Lower lobe of right lung (tissue), 2 donors: ENCODE data around the gene ERP27. TPM values are rescaled to one million over a fixed set of nuclear protein-coding genes. Genes with fewer than 3 reads are reported as not detected.

Experiments used
- ATAC-seq, 2 donors: fragments of 200-7000 bp; cut with Tn5 transposase; one replicate each; pipeline ENCODE4 v1.9.1; 2020 to 2022; ENCODE audit warnings: mild to moderate bottlenecking in 2 of 2, moderate library complexity in 2 of 2
- DNase-seq: peaks from one replicate; pipeline ENCODE4 v3.0.0-alpha.2; 2020
- H3K27ac ChIP-seq: fragments of 200-600 bp; one replicate; pipeline ENCODE4 v1.8.0; 2022
- H3K27me3 ChIP-seq: fragments of 200-600 bp; one replicate; pipeline ENCODE4 v1.8.0; 2022; ENCODE audit warnings: low read depth
- H3K36me3 ChIP-seq: fragments of 200-600 bp; one replicate; pipeline ENCODE4 v1.8.0; 2022; ENCODE audit warnings: mild to moderate bottlenecking
- H3K4me1 ChIP-seq: fragments of 200-600 bp; one replicate; pipeline ENCODE4 v1.8.0; 2022
- H3K4me3 ChIP-seq: fragments of 200-600 bp; one replicate; pipeline ENCODE4 v1.8.0; 2022; ENCODE audit warnings: mild to moderate bottlenecking
- H3K9me3 ChIP-seq: fragments of 200-600 bp; one replicate; pipeline ENCODE4 v1.8.0; 2022
- CTCF ChIP-seq: fragments of 200-600 bp; IDR thresholded peaks from one replicate; pipeline ENCODE4 v1.8.0; 2022; ENCODE audit warnings: antibody characterized with exemption, mild to moderate bottlenecking
- intact Hi-C: fragments of 100-400 bp; cut with DNase I; formaldehyde crosslinking; loops from one replicate; pipeline ENCODE4 v1.11.0; 2022
- total RNA-seq: library from RNA; stranded (reverse); fragmentation: NEBNext Ultra II Directional; extraction: Animal tissue kit (Norgen Biotek cat#: 25700); gene quantifications from one replicate; pipeline ENCODE4 v1.2.1, GENCODE V29; 2021
- donor health status: DM: no; HTN: yes; CAD: no; lungs with severe emphysema.

Gene ERP27
- total RNA-seq, 1 donor from 2014 or later: 16.2 TPM

- no peaks in the 10 kb centered on the region for H3K4me1 ChIP-seq
- TF ChIP-seq CTCF: no peak
- intact Hi-C loops: no loop called here
- no peaks in the 10 kb centered on the region for H3K36me3 ChIP-seq
- H3K27ac ChIP-seq: no peak overlapping the region
- H3K27me3 ChIP-seq: no peaks in the 10 kb centered on the region
- H3K9me3 ChIP-seq: no peaks in the 10 kb centered on the region
- H3K4me3 ChIP-seq: no peak overlapping the region
- DNase-seq: no peak
- ATAC-seq: no peak
Observed at GRCh38 chr12:14871247-14871646, 67.1 kb downstream of the ERP27 start.

DNA sequence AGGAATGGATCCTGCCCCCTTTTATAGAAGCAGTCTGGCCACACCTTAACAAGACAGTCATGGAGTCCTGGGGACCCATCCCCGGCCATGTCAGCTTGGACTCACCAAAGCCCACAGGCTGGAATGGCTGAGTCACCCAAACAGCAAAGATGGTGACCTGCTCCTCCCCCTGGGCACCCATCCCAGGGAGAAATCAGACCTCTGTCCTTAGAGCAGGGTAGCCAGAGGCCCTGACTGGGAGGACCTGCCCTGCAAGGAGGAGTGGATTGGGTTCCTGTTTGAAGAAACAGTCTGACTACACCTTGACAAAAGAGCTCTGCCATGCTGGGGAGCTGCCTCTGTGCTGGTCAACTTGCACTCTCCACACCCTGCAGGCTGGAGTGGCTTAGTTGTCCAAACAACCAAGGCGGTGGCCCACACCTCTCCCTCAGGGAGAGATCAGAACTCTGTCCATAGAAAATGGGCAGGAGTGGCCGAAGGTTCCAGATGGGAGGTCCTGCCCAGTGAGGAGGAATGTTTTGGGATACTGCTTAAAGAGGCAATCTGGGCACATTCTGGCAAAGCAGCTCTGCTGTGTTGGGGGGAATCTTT lies 69.3 kb downstream of the ERP27 start:
- TF ChIP-seq CTCF: no peak
- no peak for DNase-seq
- no peak overlapping the region for H3K4me3 ChIP-seq
- H3K9me3 ChIP-seq: no peaks in the 10 kb centered on the region
- ATAC-seq: no peak
- intact Hi-C loops: no loop called here
- H3K36me3 ChIP-seq: no peaks in the 10 kb centered on the region
- no peaks in the 10 kb centered on the region for H3K4me1 ChIP-seq
- H3K27me3 ChIP-seq: no peaks in the 10 kb centered on the region
- H3K27ac ChIP-seq: no peak overlapping the region

Other genes with a start within 250 kb of the ERP27 start
- not detected for gene GUCY2C, start 241.9 kb downstream of the ERP27 start, total RNA-seq
- 49.3 TPM for gene WBP11, start 135.1 kb downstream of the ERP27 start, total RNA-seq
- gene C12orf60, start 134.9 kb downstream of the ERP27 start, total RNA-seq: 0.77 TPM
- gene SMCO3, start 124.4 kb downstream of the ERP27 start, total RNA-seq: 0.68 TPM
- gene ART4, start 95.0 kb downstream of the ERP27 start, total RNA-seq: 3.7 TPM
- gene MGP, start 52.7 kb downstream of the ERP27 start, total RNA-seq: 464 TPM
- gene ARHGDIB, start 23.1 kb upstream of the ERP27 start, total RNA-seq: 313 TPM
- gene PDE6H, start 34.5 kb upstream of the ERP27 start, total RNA-seq: 0.53 TPM